ENCODE results near the gene RBBP9.
"Not testable (repeated sequence)": the region's sequence is repeated elsewhere in the genome, so short reads cannot be mapped to it uniquely, and the experiment has no call there.

Gene RBBP9

GRCh38 chr20:18501672-18502071 lies 4.6 kb upstream of the RBBP9 start:
- DNase-seq, result not testable (repeated sequence)

DNA sequence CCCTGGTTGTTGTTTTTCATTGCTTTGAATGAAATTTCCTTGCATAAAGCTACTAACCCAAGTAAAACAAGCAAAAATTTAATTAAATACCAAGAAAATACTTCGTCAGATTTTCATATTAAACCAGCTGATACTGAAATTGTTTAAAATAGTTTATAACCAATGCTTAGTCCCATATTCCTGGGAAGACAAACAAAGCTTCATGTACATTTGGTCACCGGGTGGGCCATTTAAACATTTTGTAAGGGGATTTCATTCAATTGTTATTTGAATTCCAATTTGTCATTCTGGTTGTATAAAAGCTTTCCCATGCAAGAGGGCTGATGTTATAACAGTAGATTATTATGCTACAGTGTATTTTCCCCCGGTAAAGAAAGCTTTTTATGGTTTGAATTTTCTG lies 578 bp upstream of the RBBP9 start:
- no peak for DNase-seq

GRCh38 chr20:18496042-18496441 lies 983 bp downstream of the RBBP9 start:
- DNase-seq, result no peak

DNA sequence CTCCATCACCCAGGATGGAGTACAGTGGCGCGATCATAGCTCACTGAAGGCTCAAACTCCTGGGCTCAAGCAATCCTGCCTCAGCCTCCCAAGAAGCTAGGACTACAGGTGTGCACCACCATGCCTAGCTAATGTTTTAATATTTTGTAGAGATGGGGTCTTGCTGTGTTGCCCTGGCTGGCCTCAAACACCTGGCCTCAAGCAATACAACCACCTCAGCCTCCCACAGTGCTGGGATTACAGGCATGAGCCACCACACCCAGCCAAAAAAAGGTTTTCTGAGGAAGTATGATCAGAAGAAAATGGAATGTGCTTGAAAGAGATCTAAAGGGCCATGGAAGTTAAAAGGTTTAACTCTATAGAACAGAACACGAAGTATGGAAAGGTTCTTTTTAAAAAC lies 8.7 kb downstream of the RBBP9 start:
- DNase-seq, result no peak

DNA sequence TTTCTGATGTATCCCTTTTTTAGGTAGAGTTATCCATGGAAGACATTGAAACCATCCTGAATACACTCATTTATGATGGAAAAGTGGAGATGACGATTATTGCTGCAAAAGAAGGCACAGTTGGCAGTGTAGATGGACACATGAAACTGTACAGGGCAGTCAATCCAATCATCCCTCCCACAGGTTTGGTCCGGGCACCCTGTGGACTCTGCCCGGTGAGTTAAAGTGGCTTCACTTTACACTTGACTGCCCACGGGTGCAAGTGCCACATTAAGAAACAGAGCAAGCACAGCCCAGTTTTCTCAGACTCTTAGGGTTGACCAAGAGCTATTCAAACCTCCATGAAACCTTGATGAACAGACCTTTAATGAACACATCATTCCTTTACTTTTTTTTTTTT lies 15.4 kb downstream of the RBBP9 start:
- DNase-seq, result no peak

- DNase-seq, result no peak
Measured at GRCh38 chr20:18477821-18478220, 19.2 kb downstream of the RBBP9 start.

- no peak for DNase-seq
Measured at GRCh38 chr20:18477218-18477617, 19.8 kb downstream of the RBBP9 start.

GRCh38 chr20:18466894-18467730 lies 29.9 kb downstream of the RBBP9 start, which contains the start of the genes DZANK1 and POLR3F:
DZANK1 (minus strand) TSS chr20:18467030; CDS start chr20:18465358, 1,672 bp downstream.
POLR3F (plus strand) TSS chr20:18467390; CDS start chr20:18467507, 117 bp downstream.
- DNase-seq, result peak; percentile 89

- no peak for DNase-seq
Measured at GRCh38 chr20:18466574-18466893, 30.5 kb downstream of the RBBP9 start.

- no peak for DNase-seq
Measured at GRCh38 chr20:18465536-18466200, 31.4 kb downstream of the RBBP9 start.

DNA sequence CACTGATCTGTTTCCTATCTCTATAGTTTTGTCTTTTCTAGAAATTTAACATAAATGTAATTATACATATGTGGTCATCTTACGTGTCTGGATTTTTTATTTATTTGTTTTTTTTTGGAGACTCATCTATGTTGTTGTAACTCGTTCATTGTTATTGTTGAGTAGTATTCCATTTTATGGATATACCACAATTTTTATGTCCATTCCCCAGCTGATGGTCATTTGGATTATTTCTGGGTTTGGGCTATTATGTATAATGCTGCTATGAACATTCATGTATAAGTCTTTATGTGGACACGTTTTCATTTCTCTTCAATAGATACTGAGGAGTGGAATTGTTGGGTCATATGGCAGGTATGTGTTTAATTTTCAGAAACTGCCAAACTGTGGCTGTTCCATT lies 40.4 kb downstream of the RBBP9 start:
- no peak for DNase-seq

DNA sequence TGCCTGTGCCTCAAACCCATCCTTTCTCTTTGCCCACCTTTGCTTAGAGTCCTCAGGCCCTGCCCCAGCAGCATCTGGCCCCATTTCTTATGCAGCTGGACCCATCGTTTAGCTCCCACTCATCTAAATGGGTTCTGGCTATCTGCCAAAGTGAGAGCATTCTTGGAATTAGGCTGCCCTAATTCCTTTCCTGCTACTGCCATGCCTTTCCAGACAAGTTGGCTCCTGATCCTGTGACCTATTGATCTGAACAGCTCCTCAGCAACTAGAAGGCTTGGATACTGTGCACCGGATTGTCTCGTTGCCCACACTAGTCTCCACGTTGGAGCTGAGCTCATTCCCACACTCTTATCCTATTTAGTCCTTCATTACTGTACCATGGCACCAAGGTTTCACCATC lies 53.1 kb downstream of the RBBP9 start:
- no peak for DNase-seq

DNA sequence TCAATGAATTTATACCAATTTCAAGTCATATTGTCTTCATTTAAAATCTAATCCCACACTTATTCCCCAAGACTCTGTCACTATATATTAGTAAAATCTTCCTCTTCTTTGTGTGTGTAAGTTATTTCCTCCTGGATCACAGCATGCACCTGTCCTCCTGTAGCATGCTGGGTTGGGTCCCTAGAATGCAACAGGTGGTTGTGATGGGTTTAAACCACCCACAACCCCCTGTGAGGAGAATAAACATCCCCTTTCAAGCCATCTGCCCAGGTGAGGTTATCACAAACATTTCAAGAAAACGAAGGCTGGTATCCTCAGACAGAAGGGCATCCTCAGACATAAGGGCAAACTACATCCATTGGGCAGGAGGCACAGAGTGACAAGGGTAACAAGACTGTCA lies 56.6 kb downstream of the RBBP9 start:
- no peak for DNase-seq

GRCh38 chr20:18436847-18437246 lies 60.2 kb downstream of the RBBP9 start:
- no peak for DNase-seq

Data from activated effector memory CD4-positive, alpha-beta T cell treated with Interleukin-2 at 50 U/mL for 16 hours (primary cell).